Tibial nerve (tissue), 4 donors: ENCODE results near the gene DUSP28.

ENCODE experiments used
- CTCF ChIP-seq, 5 experiments: fragments of 200-600 bp in 3 of 5; fragments of 450-650 bp in 2 of 5; sonication (generic) in 3 of 5; IDR thresholded peaks; one replicate each; pipeline ENCODE4 v1.5.1; 2016 to 2019; ENCODE audit warnings: antibody characterized with exemption in 5 of 5, mild to moderate bottlenecking in 3 of 5, moderate library complexity in 2 of 5
- EP300 ChIP-seq, 2 donors: sonication (generic); formaldehyde crosslinking; IDR thresholded peaks; one replicate each; pipeline ENCODE4 v1.6.1; 2017; ENCODE audit warnings: antibody characterized with exemption in 2 of 2, mild to moderate bottlenecking in 1 of 2
- POLR2A ChIP-seq, 2 donors: fragments of 450-650 bp; IDR thresholded peaks; one replicate each; pipeline ENCODE4 v1.6.1; 2017; ENCODE audit warnings: antibody characterized with exemption in 2 of 2, mild to moderate bottlenecking in 2 of 2, moderate library complexity in 2 of 2

DNA sequence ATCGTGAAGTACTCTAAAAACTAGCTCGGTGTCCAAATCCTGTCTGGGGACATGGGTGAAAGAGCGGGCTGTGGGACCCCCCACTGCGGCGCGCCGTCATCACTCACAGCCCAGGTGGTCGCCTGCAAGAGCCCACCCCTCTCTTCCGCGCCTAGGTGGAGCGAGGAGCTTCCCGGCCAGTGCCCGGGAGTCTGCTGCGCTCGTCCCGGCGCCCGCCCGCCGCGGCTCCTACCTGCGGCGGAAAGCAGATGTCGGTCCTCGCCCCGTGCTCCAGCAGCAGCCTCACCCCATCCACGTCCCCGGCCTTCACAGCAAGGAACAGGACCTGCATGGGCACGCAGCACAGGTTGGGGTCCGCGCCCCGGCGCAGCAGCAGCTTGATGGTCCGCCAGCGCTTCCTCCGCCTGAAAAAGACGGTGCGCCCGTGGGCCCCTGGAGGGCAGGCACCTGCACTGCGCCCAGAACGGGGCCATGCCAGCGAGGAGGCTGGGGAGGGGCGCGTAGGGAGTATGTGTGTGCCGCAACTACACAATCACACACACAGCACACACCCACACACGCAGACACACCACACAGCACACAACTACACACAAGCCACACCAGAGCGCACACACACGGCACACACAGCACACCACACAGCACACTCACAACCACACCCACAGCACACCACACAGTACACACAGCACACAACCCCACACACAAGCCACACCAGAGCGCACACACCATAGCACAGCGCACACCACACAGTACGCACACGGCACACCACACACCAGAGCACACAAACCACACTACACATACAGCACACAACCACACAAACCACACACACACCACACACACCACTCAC, 39.8 kb upstream of the DUSP28 start:
- TF ChIP-seq POLR2A (IDR thresholded peaks at IDR 0.05) (no peak), CTCF (IDR thresholded peaks at IDR 0.05) (no peak), EP300 (IDR thresholded peaks at IDR 0.05) (no peak)
